Panc1 (cell line): ENCODE data around the gene GAD1.
A peak's percentile ranks its signal among the peaks of the same experiment; 100 is the strongest.

Experiments
- POLR2AphosphoS5 ChIP-seq: IDR thresholded peaks from 2 replicates; pipeline ENCODE4 v1.6.1; 2012; ENCODE audit warnings: mild to moderate bottlenecking, low read depth, low read length, moderate library complexity
- SIN3A ChIP-seq: IDR thresholded peaks from 2 replicates; pipeline ENCODE4 v1.6.1; 2012; ENCODE audit warnings: low read depth, mild to moderate bottlenecking, low read length, moderate library complexity, borderline replicate concordance; ENCODE audit not compliant: insufficient read depth
- TF ChIP-seq, protein P1 (sequence below): fragments of 450-650 bp; IDR thresholded peaks from 2 replicates; pipeline ENCODE4 v1.5.1; 2017; ENCODE audit warnings: mild to moderate bottlenecking

DNA sequence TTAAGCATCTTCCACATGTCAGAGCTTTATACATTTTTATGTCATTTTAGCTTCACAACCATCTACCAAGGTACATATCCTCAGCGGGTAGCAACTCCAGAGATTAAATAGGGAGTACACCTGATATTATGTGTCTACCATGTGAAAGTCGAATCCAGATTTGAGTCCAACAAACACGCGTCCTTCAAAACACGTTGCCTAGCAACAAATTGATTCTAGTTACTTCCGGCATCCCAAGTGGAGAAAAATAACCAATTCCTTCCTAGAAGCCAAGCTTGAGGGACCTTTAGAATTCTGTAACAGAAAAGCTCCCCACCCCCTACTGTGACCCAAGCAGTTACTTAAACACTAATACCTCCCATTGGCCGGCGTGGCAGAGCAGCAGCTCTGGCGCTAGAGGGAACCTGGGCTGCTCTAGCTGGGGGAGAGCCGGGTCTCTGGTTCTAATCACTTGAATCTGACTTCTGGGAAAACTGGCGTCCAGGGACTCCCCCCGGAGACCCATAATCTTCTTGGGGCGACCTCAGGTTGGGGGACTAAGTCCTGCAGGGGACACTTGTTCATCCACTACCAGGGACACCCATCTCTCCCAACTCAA lies 46.6 kb upstream of the GAD1 start, which contains the start of gene ERICH2:
- TF ChIP-seq, protein P1, sequence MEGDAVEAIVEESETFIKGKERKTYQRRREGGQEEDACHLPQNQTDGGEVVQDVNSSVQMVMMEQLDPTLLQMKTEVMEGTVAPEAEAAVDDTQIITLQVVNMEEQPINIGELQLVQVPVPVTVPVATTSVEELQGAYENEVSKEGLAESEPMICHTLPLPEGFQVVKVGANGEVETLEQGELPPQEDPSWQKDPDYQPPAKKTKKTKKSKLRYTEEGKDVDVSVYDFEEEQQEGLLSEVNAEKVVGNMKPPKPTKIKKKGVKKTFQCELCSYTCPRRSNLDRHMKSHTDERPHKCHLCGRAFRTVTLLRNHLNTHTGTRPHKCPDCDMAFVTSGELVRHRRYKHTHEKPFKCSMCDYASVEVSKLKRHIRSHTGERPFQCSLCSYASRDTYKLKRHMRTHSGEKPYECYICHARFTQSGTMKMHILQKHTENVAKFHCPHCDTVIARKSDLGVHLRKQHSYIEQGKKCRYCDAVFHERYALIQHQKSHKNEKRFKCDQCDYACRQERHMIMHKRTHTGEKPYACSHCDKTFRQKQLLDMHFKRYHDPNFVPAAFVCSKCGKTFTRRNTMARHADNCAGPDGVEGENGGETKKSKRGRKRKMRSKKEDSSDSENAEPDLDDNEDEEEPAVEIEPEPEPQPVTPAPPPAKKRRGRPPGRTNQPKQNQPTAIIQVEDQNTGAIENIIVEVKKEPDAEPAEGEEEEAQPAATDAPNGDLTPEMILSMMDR: peak; percentile 19
- TF ChIP-seq POLR2AphosphoS5 (no peak), SIN3A (no peak; the same call in 1 of the 2 replicates)
